IPS-15b (cell line): ENCODE data around the gene VTA1.
"Not testable (repeated sequence)": the region's sequence is repeated elsewhere in the genome, so short reads cannot be mapped to it uniquely, and the experiment has no call there.

Source experiments
- H3K27me3 ChIP-seq: one replicate; pipeline ENCODE4 v1.6.1; 2013; ENCODE audit warnings: low read length; ENCODE audit not compliant: control insufficient read depth, insufficient read depth
- H3K36me3 ChIP-seq: one replicate; pipeline ENCODE4 v1.6.1; 2013; ENCODE audit warnings: low read length; ENCODE audit not compliant: control insufficient read depth, insufficient read depth
- H3K4me1 ChIP-seq: one replicate; pipeline ENCODE4 v1.6.1; 2013; ENCODE audit warnings: mild to moderate bottlenecking, low read length; ENCODE audit not compliant: control insufficient read depth, insufficient read depth
- H3K4me3 ChIP-seq: one replicate; pipeline ENCODE4 v1.5.1; 2013; ENCODE audit warnings: low read depth, low read length
- H3K9ac ChIP-seq: one replicate; pipeline ENCODE4 v1.6.1; 2013; ENCODE audit warnings: low read depth, mild to moderate bottlenecking, low read length
- H3K9me3 ChIP-seq: one replicate; pipeline ENCODE4 v1.6.1; 2013; ENCODE audit warnings: mild to moderate bottlenecking, low read length; ENCODE audit not compliant: control insufficient read depth, insufficient read depth

The VTA1 gene

DNA sequence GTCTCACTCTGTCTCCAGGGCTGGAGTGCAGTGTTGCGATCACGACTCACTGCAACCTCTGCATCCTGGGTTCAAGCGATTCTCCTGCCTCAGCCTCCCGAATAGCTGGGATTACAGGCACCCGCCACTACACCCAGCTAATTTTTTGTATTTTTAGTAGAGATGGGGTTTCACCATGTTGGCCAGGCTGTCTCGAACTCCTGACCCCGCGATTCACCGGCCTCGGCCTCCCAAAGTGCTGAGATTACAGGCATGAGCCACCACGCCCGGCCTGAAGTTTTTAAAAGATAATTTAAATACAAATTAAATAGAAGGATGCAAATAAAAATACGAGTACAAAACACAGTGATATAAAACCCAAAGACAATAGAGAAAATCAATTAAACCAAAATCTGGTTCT lies 5.5 kb upstream of the VTA1 start:
- H3K4me1 ChIP-seq, H3K9me3 ChIP-seq, H3K36me3 ChIP-seq, H3K4me3 ChIP-seq, H3K27me3 ChIP-seq, H3K9ac ChIP-seq: not testable (repeated sequence)

DNA sequence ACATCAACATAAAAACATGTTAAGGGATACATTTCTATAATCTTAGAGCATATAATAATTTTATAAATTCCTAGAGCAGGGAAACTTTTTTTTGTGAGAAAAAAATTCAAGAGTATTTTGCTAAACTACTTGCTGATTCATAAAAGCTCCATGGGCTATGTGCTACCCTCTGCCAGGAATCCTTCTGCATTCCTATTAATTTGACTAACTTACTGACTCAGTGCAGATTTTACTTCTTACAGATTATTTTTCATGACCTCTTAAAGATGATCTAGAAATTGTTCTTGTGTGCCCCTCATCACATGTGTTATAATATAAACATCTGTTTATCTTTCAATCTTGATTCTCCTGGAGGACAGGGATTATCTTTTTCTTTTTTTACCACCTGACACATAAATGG lies 5.7 kb downstream of the VTA1 start:
- Histone ChIP-seq H3K4me3 (no peak overlapping the region), H3K4me1 (peaks cover 19% of the 10 kb centered on the region), H3K36me3 (no peaks in the 10 kb centered on the region), H3K9me3 (no peaks in the 10 kb centered on the region), H3K27me3 (no peaks in the 10 kb centered on the region), H3K9ac (no peak overlapping the region)

DNA sequence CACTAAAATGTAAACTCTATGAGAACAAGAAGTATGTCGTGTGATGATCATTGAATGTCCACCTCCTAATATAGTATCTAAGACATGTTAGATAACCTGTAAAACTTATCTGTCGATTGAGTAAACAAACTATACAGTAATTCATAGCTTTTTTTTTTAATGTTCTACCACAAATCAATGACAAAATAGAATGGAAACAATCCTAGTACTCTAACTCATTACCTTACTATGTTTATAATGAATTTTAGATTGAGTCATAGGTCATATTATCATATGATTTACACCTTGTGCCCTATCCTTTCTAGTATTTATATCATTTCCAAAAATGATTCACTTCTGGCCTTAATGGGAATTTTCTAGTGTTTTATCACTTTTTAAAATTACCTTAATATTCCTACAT lies 6.1 kb downstream of the VTA1 start:
- Histone ChIP-seq H3K4me3 (no peak overlapping the region), H3K36me3 (no peaks in the 10 kb centered on the region), H3K27me3 (no peaks in the 10 kb centered on the region), H3K9ac (no peak overlapping the region), H3K9me3 (no peaks in the 10 kb centered on the region), H3K4me1 (peaks cover 17% of the 10 kb centered on the region)

DNA sequence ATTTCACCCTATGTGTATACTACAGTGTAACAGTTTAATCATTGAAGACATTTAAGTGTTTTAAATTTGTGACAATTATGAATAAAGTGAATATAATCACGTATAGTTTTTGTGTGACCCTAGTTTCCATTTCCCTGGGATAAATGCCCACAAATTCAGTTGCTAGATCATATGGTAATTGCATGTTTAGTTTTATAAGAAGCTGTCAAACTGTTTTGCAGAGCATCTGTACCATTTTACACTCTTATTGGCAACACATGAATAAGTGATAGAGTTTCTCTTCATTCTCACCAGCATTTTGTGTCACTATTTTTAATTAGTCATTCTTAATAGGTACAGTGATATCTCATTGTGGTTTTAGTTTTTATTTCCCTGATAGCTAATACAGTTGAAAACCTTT lies 7.3 kb downstream of the VTA1 start:
- H3K27me3 ChIP-seq: no peaks in the 10 kb centered on the region
- peaks cover 16% of the 10 kb centered on the region for H3K4me1 ChIP-seq
- H3K9me3 ChIP-seq: no peaks in the 10 kb centered on the region

DNA sequence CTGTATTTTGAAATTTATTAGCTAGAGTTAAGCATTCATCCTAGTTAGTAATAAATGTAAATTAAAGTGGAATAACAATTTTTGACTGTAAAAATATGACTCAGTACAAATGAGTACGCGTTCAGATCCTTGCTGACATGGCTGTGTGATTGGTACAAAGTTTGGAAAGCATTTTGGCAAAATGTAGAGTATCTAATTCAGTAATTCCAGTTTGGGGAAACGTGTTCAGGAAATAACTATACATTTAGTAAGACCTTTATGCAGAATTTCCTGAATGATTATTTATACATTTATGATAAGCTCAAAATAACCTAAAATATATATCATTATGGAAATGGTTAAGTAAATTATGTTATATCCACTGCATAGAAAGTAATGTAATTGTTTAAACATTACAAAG lies 8.0 kb downstream of the VTA1 start:
- H3K9me3 ChIP-seq: no peaks in the 10 kb centered on the region
- H3K36me3 ChIP-seq: no peaks in the 10 kb centered on the region
- no peak overlapping the region for H3K4me3 ChIP-seq
- peaks cover 14% of the 10 kb centered on the region for H3K4me1 ChIP-seq
- H3K27me3 ChIP-seq: no peaks in the 10 kb centered on the region
- H3K9ac ChIP-seq: no peak overlapping the region

More for the DNA sequence above, 7.3 kb downstream of the VTA1 start:
- Histone ChIP-seq H3K4me3 (no peak overlapping the region), H3K36me3 (no peaks in the 10 kb centered on the region), H3K9ac (no peak overlapping the region)

DNA sequence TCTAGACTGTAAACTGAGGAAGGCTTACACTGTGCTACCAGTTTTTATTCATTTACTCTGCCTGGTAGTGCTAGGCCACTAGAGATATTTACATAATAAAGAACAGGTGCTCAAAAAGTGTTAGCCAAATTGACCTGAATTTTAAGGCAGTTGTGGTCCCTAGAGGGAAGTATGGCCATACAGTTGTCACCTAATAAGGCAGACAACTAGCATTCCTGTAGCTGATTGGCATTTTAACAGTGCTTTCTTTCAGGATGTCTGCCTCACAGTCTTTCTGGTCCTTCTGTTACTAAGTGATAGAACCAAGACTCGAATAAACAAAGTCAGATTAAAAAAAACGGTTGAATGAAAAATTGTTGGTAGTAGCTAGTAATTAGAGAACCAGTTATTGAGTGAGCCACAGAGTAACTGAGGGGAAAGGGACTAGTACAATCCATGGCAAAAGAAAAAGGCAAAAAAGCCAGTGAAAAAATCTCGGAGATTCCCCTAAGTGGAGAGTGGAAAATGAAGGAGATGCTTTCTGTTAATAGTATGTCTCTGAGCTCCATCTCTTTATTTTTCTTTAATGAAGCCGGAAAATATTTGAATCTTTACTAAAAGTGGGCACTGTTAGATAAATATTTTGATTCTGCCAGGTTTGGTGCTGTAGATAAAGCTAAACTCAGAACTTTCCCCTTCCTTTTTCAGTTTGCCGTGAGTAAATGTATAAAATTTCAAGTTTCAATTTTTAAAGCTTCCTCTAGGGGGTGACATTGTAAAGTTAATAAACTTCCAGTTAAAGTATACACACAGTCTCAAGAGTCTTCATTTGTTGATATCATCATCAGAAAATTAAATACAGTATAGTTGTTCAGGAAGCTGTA lies 9.1 kb downstream of the VTA1 start:
- H3K27me3 ChIP-seq: no peaks in the 10 kb centered on the region
- H3K4me1 ChIP-seq: peaks cover 14% of the 10 kb centered on the region
- H3K36me3 ChIP-seq: no peaks in the 10 kb centered on the region
- no peak overlapping the region for H3K9ac ChIP-seq
- no peak overlapping the region for H3K4me3 ChIP-seq
- no peaks in the 10 kb centered on the region for H3K9me3 ChIP-seq

DNA sequence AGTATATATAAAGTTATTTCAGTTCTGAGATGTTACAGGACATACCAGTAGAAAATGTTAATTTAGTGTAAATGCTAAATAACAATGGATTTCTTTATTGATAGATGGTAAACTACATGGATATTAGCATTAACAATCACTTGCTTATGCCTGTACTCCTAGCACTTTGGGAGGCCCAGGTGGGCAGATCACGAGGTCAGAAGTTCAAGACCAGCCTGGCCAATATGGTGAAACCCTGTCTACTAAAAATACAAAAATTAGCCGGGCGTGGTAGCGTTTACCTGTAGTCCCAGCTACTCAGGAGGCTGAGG lies 9.7 kb downstream of the VTA1 start:
- not testable (repeated sequence) for H3K9me3 ChIP-seq, H3K9ac ChIP-seq, H3K36me3 ChIP-seq, H3K4me3 ChIP-seq, H3K27me3 ChIP-seq
- H3K4me1 ChIP-seq: peaks cover 14% of the 10 kb centered on the region

DNA sequence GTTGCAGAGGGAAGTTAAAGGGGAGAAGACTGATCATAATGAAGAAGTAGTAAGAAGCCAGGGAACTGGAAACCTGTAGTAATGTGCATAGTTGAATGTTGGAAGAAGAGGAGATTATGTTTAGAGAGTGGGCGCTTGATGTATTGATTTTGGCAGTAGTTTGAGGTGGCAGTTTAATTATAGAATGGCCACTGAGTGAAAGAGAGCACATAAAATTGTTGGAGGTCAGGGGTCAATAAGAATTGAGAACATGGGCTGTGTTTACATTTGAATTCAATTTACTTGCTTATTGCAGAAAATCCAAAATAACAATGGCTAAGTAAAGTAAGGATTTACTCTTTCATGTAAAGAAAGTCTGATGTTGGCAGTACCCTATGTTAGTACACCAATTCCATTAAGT lies 15.7 kb downstream of the VTA1 start:
- H3K4me3 ChIP-seq: no peak overlapping the region

DNA sequence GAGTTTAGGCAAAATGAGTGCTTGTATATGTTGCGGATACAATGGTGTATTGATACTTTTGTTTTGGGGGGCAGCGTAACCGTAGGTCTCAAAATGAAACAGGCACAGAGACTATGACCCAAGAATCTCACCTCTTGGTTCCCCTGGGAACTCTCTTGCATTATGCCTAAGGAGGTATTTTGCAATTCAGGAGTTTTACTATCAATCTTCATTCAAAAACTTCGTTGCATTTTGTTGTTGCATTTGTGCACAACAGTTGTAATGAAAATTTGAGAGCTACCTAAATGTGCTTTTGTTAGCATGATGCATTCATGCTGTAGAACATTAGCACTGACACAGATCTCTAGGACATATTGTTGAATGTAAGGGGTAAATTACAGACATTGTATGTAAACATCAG lies 18.2 kb downstream of the VTA1 start:
- Histone ChIP-seq H3K36me3 (no peaks in the 10 kb centered on the region), H3K4me3 (no peak overlapping the region), H3K4me1 (peaks cover 4% of the 10 kb centered on the region), H3K9me3 (no peaks in the 10 kb centered on the region), H3K27me3 (no peaks in the 10 kb centered on the region), H3K9ac (no peak overlapping the region)

More for the DNA sequence above, 15.7 kb downstream of the VTA1 start:
- Histone ChIP-seq H3K36me3 (no peaks in the 10 kb centered on the region), H3K27me3 (no peaks in the 10 kb centered on the region), H3K4me1 (peaks cover 4% of the 10 kb centered on the region), H3K9me3 (no peaks in the 10 kb centered on the region), H3K9ac (no peak overlapping the region)

DNA sequence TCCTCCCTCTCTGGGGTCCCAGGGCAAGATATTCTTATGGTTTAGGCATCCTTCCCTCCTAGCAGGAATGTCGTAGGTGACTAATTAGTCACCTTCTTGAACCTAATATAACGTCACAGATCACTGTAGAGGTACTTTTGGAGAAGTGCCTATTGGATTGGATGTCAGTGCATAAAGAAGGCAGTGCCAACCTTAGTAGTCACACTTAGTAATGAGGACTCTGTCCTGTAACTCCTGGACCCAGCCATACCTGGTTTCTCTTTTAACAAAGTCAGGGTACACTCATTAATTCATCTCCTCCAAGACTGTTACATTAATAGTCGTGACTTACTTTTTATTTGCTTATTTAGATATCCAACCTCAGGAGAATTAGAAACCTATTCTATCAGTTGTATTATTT lies 20.0 kb downstream of the VTA1 start:
- Histone ChIP-seq H3K36me3 (no peaks in the 10 kb centered on the region), H3K9ac (no peak overlapping the region), H3K4me3 (no peak overlapping the region), H3K4me1 (peaks cover 4% of the 10 kb centered on the region), H3K9me3 (no peaks in the 10 kb centered on the region), H3K27me3 (no peaks in the 10 kb centered on the region)

DNA sequence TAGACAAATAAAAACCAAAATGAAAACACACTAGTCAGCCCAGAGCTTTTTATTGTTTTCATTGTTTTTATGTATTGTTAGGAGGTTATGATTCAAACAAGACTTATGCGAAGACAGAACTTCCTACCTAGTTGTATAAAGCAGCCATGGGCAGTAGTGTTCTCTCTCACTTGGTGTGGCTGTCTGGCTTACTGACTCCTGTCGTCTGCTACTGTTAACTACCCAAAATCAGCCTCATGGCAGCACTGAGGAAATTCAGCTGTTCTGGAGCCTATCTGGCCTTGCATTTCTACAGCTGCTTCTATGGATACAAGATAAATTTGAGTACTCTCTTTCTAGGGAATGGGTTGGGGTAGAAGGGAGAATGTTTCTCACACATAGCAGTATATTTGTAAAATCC lies 20.4 kb downstream of the VTA1 start:
- no peaks in the 10 kb centered on the region for H3K27me3 ChIP-seq
- H3K9ac ChIP-seq: no peak overlapping the region
- no peak overlapping the region for H3K4me3 ChIP-seq
- no peaks in the 10 kb centered on the region for H3K9me3 ChIP-seq
- peaks cover 4% of the 10 kb centered on the region for H3K4me1 ChIP-seq
- H3K36me3 ChIP-seq: no peaks in the 10 kb centered on the region

DNA sequence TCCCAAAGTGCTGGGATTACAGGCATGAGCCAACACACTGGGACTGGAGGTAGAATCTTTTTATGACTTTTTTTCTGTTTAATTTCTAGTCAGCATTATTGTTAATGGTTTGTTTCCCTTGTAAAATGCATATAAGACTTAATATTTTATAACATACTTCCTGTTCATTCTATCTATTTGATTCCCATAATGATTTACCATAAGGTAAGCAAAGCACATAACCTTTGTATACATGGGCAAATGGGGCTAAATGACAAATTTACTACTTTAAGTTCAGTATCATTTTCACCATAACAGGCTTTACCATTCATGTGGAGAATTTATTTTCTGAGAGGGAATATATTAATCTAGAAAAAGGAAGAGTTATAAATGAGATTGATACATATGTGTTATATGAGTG lies 24.3 kb downstream of the VTA1 start:
- Histone ChIP-seq H3K9me3 (no peaks in the 10 kb centered on the region), H3K36me3 (no peaks in the 10 kb centered on the region), H3K4me1 (no peaks in the 10 kb centered on the region), H3K27me3 (no peaks in the 10 kb centered on the region), H3K9ac (no peak overlapping the region), H3K4me3 (no peak overlapping the region)
